ENCODE measurements around the gene GPR15LG. TPM values are rescaled to one million over a fixed set of nuclear protein-coding genes. Genes with fewer than 3 reads are reported as not detected.

Gene GPR15LG
- total RNA-seq, 1 donor from 2014 or later, result not detected

DNA sequence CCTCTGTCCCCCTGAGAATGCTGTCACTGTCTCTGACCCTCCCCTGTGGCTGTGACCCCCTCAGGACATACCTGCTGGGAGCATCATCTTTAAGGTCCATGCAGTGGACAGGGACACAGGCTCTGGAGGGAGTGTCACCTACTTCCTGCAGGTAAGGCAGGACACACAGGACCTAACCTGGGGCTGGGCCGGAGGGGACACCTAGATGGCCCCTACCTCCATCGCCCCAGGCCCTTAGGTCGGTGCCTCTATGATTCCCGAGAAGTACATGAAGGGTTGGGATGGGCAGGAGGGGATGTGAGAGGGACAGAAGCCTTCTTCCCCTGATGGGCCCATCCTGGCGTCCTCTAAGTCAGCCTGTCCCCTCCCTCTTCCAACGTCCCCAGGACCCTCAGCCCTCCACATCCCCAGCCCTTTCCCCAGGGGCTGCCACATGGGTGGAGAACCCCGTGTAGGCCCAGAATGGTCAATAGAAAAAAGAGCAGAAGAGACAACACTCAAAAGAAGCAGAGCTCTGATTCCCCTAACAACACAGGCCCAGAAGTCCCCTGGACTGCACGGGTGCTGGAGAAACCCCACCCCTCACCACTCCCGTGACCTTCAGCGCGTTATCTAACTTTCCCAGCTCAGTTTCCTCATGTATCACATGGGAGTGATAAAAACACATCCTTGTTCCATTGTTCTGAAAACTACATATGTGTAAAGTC, 27.1 kb downstream of the GPR15LG start:
- Mint-ChIP-seq H3K36me3 (ENCODE audit: low read depth) (peaks cover 2% of the 10 kb centered on the region), H3K9me3 (ENCODE audit: low read depth) (no peaks in the 10 kb centered on the region), H3K27ac (ENCODE audit: unreplicated experiment) (no peak overlapping the region), H3K4me3 (ENCODE audit: unreplicated experiment) (no peak overlapping the region), H3K27me3 (ENCODE audit: low read depth) (peaks cover 29% of the 10 kb centered on the region), H3K4me1 (ENCODE audit: low read depth) (no peaks in the 10 kb centered on the region)
- no peak for DNase-seq (ENCODE audit: low spot score)
- TF ChIP-seq CTCF (IDR thresholded peaks at IDR 0.05), result no peak

- no peak for TF ChIP-seq CTCF (IDR thresholded peaks at IDR 0.05)
- Mint-ChIP-seq H3K36me3 (ENCODE audit: low read depth) (peaks cover 2% of the 10 kb centered on the region), H3K4me3 (ENCODE audit: unreplicated experiment) (no peak overlapping the region), H3K4me1 (ENCODE audit: low read depth) (no peaks in the 10 kb centered on the region), H3K9me3 (ENCODE audit: low read depth) (no peaks in the 10 kb centered on the region), H3K27me3 (ENCODE audit: low read depth) (peaks cover 25% of the 10 kb centered on the region), H3K27ac (ENCODE audit: unreplicated experiment) (no peak overlapping the region)
- DNase-seq (ENCODE audit: low spot score), result no peak
These were observed 27.6 kb downstream of the GPR15LG start for GRCh38 chr10:84201244-84201606.

DNA sequence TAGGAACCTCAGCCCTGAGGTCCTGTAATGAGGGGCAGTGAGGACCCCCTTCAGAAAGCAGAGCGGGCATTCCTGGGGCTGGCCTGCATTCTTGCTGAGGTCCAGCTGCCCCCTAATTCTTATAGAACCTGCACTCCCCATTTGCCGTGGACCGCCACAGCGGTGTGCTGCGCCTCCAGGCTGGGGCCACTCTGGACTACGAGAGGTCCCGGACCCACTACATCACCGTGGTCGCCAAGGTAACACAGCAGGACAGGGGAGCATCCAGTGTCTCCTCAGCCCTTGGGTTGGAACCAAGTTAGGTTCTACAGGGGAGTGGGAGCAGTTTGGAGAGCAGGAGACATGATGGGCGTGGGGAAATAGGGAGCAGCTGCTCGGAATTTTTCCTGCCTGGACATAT, 28.1 kb downstream of the GPR15LG start:
- Mint-ChIP-seq H3K27me3 (ENCODE audit: low read depth) (peaks cover 22% of the 10 kb centered on the region), H3K36me3 (ENCODE audit: low read depth) (peaks cover 2% of the 10 kb centered on the region), H3K4me1 (ENCODE audit: low read depth) (no peaks in the 10 kb centered on the region), H3K4me3 (ENCODE audit: unreplicated experiment) (no peak overlapping the region), H3K27ac (ENCODE audit: unreplicated experiment) (no peak overlapping the region), H3K9me3 (ENCODE audit: low read depth) (no peaks in the 10 kb centered on the region)
- no peak for DNase-seq (ENCODE audit: low spot score)
- TF ChIP-seq CTCF (IDR thresholded peaks at IDR 0.05), result no peak

DNA sequence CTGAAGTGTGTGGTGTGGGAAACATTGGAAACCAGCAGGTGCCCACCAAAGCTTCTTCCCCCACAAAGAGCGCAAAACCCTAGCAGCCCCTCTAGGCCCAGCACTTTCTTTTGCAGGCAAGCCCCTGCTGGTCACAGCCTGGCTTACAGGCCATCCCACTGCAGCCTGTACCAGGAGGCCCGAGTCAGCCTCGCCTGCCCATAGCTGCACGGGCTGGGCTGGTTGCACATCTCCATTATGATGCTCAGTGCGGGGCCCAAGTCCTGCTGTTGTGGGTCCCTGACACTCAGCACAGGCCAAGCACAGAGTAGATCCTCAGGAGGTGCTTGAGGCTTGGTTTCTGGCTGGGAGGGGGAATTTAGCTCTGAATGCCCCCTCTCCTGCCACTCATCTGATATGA, 28.7 kb downstream of the GPR15LG start:
- no peaks in the 10 kb centered on the region for H3K4me1 Mint-ChIP-seq (ENCODE audit: low read depth)
- no peak for DNase-seq (ENCODE audit: low spot score)
- peaks cover 29% of the 10 kb centered on the region for H3K27me3 Mint-ChIP-seq (ENCODE audit: low read depth)
- H3K9me3 Mint-ChIP-seq (ENCODE audit: low read depth), result no peaks in the 10 kb centered on the region
- no peak overlapping the region for H3K4me3 Mint-ChIP-seq (ENCODE audit: unreplicated experiment)
- peaks cover 2% of the 10 kb centered on the region for H3K36me3 Mint-ChIP-seq (ENCODE audit: low read depth)
- no peak for TF ChIP-seq CTCF (IDR thresholded peaks at IDR 0.05)
- H3K27ac Mint-ChIP-seq (ENCODE audit: unreplicated experiment), result no peak overlapping the region

DNA sequence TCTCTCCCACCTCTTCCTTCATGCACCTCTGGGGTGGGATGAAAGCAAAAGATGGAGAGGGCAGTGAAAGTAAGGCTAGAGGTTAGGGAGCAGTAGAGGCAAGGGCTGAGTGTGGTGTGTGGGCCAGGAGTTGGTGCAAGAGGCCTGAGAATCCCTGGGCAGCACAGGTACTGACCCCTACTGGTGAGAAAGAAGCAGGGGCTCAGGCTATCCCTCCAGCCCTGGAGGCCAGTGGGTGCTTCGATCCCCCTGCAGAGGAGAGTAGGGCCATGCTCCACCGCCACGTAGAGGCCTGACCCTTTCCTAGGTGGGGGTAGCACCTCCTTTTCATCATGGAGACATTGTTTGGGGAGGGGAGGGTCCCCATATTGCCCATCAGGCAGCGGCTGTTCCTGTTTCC, 30.5 kb downstream of the GPR15LG start:
- no peaks in the 10 kb centered on the region for H3K36me3 Mint-ChIP-seq (ENCODE audit: low read depth)
- no peaks in the 10 kb centered on the region for H3K9me3 Mint-ChIP-seq (ENCODE audit: low read depth)
- no peaks in the 10 kb centered on the region for H3K4me1 Mint-ChIP-seq (ENCODE audit: low read depth)
- no peak overlapping the region for H3K4me3 Mint-ChIP-seq (ENCODE audit: unreplicated experiment)
- H3K27me3 Mint-ChIP-seq (ENCODE audit: low read depth), result peaks cover 26% of the 10 kb centered on the region
- peak; percentile 36 for TF ChIP-seq CTCF (IDR thresholded peaks at IDR 0.05)
- no peak for DNase-seq (ENCODE audit: low spot score)
- no peak overlapping the region for H3K27ac Mint-ChIP-seq (ENCODE audit: unreplicated experiment)
